ENCODE measurements around the gene IMMP2L. TPM values are rescaled to one million over a fixed set of nuclear protein-coding genes. Genes with fewer than 3 reads are reported as not detected.
"Not testable (repeated sequence)": the region's sequence is repeated elsewhere in the genome, so short reads cannot be mapped to it uniquely, and the experiment has no call there.

The IMMP2L gene
- total RNA-seq, 1 donor from 2014 or later: 17.8 TPM

- intact Hi-C loops (cut with micrococcal nuclease): no loop called here
- Histone ChIP-seq H3K27ac (replicated peaks) (no peak overlapping the region), H3K27me3 (ENCODE audit: low read depth) (no peaks in the 10 kb centered on the region), H3K9me3 (replicated peaks) (no peaks in the 10 kb centered on the region), H3K36me3 (no peaks in the 10 kb centered on the region), H3K4me3 (no peak overlapping the region), H3K4me1 (no peaks in the 10 kb centered on the region)
- DNase-seq: no peak
- TF ChIP-seq, protein P1, sequence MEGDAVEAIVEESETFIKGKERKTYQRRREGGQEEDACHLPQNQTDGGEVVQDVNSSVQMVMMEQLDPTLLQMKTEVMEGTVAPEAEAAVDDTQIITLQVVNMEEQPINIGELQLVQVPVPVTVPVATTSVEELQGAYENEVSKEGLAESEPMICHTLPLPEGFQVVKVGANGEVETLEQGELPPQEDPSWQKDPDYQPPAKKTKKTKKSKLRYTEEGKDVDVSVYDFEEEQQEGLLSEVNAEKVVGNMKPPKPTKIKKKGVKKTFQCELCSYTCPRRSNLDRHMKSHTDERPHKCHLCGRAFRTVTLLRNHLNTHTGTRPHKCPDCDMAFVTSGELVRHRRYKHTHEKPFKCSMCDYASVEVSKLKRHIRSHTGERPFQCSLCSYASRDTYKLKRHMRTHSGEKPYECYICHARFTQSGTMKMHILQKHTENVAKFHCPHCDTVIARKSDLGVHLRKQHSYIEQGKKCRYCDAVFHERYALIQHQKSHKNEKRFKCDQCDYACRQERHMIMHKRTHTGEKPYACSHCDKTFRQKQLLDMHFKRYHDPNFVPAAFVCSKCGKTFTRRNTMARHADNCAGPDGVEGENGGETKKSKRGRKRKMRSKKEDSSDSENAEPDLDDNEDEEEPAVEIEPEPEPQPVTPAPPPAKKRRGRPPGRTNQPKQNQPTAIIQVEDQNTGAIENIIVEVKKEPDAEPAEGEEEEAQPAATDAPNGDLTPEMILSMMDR (IDR thresholded peaks at IDR 0.05; ENCODE audit: borderline replicate concordance): no peak
These were observed 24.6 kb upstream of the IMMP2L start for GRCh38 chr7:111586711-111587409.

DNA sequence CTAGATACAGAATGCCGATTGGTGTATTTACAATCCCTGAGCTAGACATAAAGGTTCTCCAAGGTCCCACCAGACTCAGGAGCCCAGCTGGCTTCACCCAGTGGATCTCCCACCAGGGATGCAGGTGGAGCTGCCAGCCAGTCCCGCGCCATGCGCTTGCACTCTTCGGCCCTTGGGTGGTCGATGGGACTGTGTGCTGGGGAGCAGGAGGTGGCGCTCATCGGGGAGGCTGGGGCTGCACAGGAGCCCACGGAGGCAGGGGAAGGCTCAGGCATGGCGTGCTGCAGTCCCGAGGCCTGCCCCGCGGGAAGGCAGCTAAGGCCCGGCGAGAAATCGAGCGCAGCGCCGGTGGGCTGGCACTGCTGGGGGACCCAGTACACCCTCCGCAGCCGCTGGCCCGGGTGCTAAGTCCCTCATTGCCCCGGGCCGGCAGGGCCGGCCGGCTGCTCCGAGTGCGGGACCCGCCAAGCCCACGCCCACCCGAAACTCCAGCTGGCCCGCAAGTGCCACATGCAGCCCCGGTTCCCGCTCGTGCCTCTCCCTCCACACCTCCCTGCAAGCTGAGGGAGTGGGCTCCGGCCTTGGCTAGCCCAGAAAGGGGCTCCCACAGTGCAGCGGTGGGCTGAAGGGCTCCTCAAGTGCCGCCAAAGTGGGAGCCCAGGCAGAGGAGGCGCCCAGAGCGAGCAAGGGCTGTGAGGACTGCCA lies 19.6 kb upstream of the IMMP2L start:
- intact Hi-C loops (cut with micrococcal nuclease); H3K27me3 ChIP-seq (ENCODE audit: low read depth); H3K4me3 ChIP-seq; H3K36me3 ChIP-seq; H3K4me1 ChIP-seq; H3K27ac ChIP-seq (replicated peaks); DNase-seq: not testable (repeated sequence)
- H3K9me3 ChIP-seq (replicated peaks): peaks cover 17% of the 10 kb centered on the region

DNA sequence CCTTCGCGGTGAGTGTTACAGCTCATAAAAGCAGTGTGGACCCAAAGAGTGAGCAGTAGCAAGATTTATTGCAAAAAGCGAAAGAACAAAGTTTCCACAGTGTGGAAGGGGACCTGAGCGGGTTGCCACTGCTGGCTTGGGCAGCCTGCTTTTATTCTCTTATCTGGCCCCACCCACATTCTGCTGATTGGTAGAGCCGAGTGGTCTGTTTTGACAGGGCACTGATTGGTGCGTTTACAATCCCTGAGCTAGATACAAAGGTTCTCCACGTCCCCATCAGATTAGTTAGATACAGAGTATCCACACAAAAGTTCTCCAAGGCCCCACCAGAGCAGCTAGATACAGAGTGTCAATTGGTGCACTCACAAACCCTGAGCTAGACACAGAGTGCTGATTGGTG lies 18.9 kb upstream of the IMMP2L start:
- intact Hi-C loops (cut with micrococcal nuclease); H3K4me3 ChIP-seq; DNase-seq; H3K27ac ChIP-seq (replicated peaks); H3K27me3 ChIP-seq (ENCODE audit: low read depth); H3K36me3 ChIP-seq; H3K4me1 ChIP-seq: not testable (repeated sequence)
- peaks cover 21% of the 10 kb centered on the region for H3K9me3 ChIP-seq (replicated peaks)

GRCh38 chr7:111578754-111579153 lies 16.5 kb upstream of the IMMP2L start:
- no peak for DNase-seq
- Histone ChIP-seq H3K36me3 (no peaks in the 10 kb centered on the region), H3K27ac (replicated peaks) (no peak overlapping the region), H3K27me3 (ENCODE audit: low read depth) (no peaks in the 10 kb centered on the region), H3K4me1 (no peaks in the 10 kb centered on the region), H3K9me3 (replicated peaks) (peaks cover 25% of the 10 kb centered on the region), H3K4me3 (no peak overlapping the region)
- intact Hi-C loops (cut with micrococcal nuclease): loop anchor here (10.0 kb wide), 1 partner anchor 146 kb away; no protein-coding TSS in a partner anchor
- TF ChIP-seq, protein P1 (IDR thresholded peaks at IDR 0.05; ENCODE audit: borderline replicate concordance): no peak

GRCh38 chr7:111571720-111572119 lies 9.4 kb upstream of the IMMP2L start:
- no peaks in the 10 kb centered on the region for H3K27me3 ChIP-seq (ENCODE audit: low read depth)
- TF ChIP-seq, protein P1 (IDR thresholded peaks at IDR 0.05; ENCODE audit: borderline replicate concordance): no peak
- no peak overlapping the region for H3K27ac ChIP-seq (replicated peaks)
- peaks cover 26% of the 10 kb centered on the region for H3K9me3 ChIP-seq (replicated peaks)
- H3K4me1 ChIP-seq: no peaks in the 10 kb centered on the region
- intact Hi-C loops (cut with micrococcal nuclease): loop anchor here (10.0 kb wide), 1 partner anchor 153 kb away; no protein-coding TSS in a partner anchor
- no peak for DNase-seq
- no peak overlapping the region for H3K4me3 ChIP-seq
- H3K36me3 ChIP-seq: no peaks in the 10 kb centered on the region

DNA sequence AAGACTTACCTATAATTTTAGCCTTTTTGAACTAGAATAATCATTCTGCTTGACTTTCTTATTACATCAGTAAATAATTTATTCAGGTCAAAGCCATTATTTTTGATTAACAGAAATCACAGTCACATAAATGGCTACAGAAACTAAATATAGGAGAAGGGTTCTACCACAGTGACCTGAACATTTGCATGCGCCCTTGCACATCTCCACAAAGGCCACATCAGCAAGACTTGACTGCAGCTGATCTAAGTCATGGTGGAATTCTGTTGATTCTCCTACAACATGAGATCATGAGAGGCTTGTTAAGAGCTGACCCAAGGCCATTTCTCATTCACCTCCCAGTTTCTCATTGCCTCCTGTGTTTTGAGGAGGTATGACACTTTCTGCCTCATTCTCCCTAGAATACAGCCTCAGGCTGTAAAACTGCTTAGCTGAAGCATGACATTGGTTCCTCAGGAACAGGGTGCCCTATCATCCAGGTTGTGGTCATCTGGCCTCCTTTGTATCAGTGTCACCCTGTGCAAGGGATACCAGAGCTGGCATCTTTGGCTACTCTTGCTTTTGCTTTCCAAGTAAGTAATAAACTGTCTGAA lies 6.7 kb upstream of the IMMP2L start:
- intact Hi-C loops (cut with micrococcal nuclease): no loop called here
- no peak for DNase-seq
- Histone ChIP-seq H3K9me3 (replicated peaks) (peaks cover 20% of the 10 kb centered on the region), H3K4me1 (no peaks in the 10 kb centered on the region), H3K36me3 (no peaks in the 10 kb centered on the region), H3K27ac (replicated peaks) (no peak overlapping the region), H3K4me3 (no peak overlapping the region), H3K27me3 (ENCODE audit: low read depth) (no peaks in the 10 kb centered on the region)
- TF ChIP-seq, protein P1 (IDR thresholded peaks at IDR 0.05; ENCODE audit: borderline replicate concordance): no peak

Measured in left ventricle myocardium inferior (tissue), 1 donor.